Kidney epithelial cell (primary cell): ENCODE data around the gene ATP8A2. TPM values are rescaled to one million over a fixed set of nuclear protein-coding genes. Genes with fewer than 3 reads are reported as not detected.

Experiments used
- DNase-seq: peaks from one replicate; pipeline ENCODE4 v3.0.0-alpha.2; 2010; ENCODE audit warnings: low read depth
- H3K27me3 ChIP-seq: 2 replicates; pipeline ENCODE4 v1.6.0; 2011; ENCODE audit warnings: low read length; ENCODE audit not compliant: control insufficient read depth, insufficient read depth
- H3K36me3 ChIP-seq: 2 replicates; pipeline ENCODE4 v1.5.1; 2011; ENCODE audit warnings: low read length; ENCODE audit not compliant: control insufficient read depth, insufficient read depth
- H3K4me3 ChIP-seq: 2 replicates; pipeline ENCODE4 v1.5.1; 2011; ENCODE audit warnings: low read depth, mild to moderate bottlenecking, control low read depth, low read length
- CTCF ChIP-seq: IDR thresholded peaks from 2 replicates; pipeline ENCODE4 v1.5.1; 2011; ENCODE audit warnings: mild to moderate bottlenecking, moderate library complexity, low read length, control low read depth, inconsistent platforms; ENCODE audit not compliant: insufficient read depth, poor library complexity, severe bottlenecking
- total RNA-seq: library from RNA; depleted of rRNA; stranded (reverse); fragments of >200 nt; gene quantifications from 2 replicates; pipeline ENCODE4 v1.2.3, GENCODE V29; 2015

ATP8A2 gene
- total RNA-seq, 1 donor from 2014 or later, result 3.8 TPM

GRCh38 chr13:25864936-25865335 is 493.2 kb downstream of the ATP8A2 start:
- no peaks in the 10 kb centered on the region for H3K36me3 ChIP-seq
- DNase-seq, result no peak
- H3K27me3 ChIP-seq, result no peaks in the 10 kb centered on the region
- no peak for TF ChIP-seq CTCF
- no peak overlapping the region for H3K4me3 ChIP-seq

GRCh38 chr13:25865391-25865790 is 493.6 kb downstream of the ATP8A2 start:
- Histone ChIP-seq H3K36me3 (no peaks in the 10 kb centered on the region), H3K4me3 (no peak overlapping the region), H3K27me3 (no peaks in the 10 kb centered on the region)
- DNase-seq, result no peak
- no peak for TF ChIP-seq CTCF

- H3K27me3 ChIP-seq, result no peaks in the 10 kb centered on the region
- TF ChIP-seq CTCF, result no peak
- DNase-seq, result no peak
- H3K36me3 ChIP-seq, result no peaks in the 10 kb centered on the region
- no peak overlapping the region for H3K4me3 ChIP-seq
These were observed 495.3 kb downstream of the ATP8A2 start for GRCh38 chr13:25867038-25867437.

- no peak for TF ChIP-seq CTCF
- Histone ChIP-seq H3K4me3 (no peak overlapping the region), H3K36me3 (no peaks in the 10 kb centered on the region), H3K27me3 (no peaks in the 10 kb centered on the region)
- DNase-seq, result no peak
These were observed 496.7 kb downstream of the ATP8A2 start for GRCh38 chr13:25868490-25868889.

- TF ChIP-seq CTCF, result no peak
- H3K4me3 ChIP-seq, result no peak overlapping the region
- H3K36me3 ChIP-seq, result no peaks in the 10 kb centered on the region
- DNase-seq, result no peak
- no peaks in the 10 kb centered on the region for H3K27me3 ChIP-seq
These were observed 498.2 kb downstream of the ATP8A2 start for GRCh38 chr13:25869941-25870340.

GRCh38 chr13:25871389-25872125 is 499.8 kb downstream of the ATP8A2 start:
- no peaks in the 10 kb centered on the region for H3K36me3 ChIP-seq
- no peak for TF ChIP-seq CTCF
- H3K4me3 ChIP-seq, result no peak overlapping the region
- no peak for DNase-seq
- no peaks in the 10 kb centered on the region for H3K27me3 ChIP-seq
